GM12875 (cell line): ENCODE data around the gene MRGPRF.

Experiments
- H3K4me3 ChIP-seq: one replicate; pipeline ENCODE4 v1.5.1; 2011; ENCODE audit warnings: low read depth, low read length, control low read depth
- CTCF ChIP-seq: IDR thresholded peaks from 2 replicates; pipeline ENCODE4 v1.5.1; 2011; ENCODE audit warnings: low read depth, mild to moderate bottlenecking, control low read depth, inconsistent platforms, low read length, moderate library complexity, borderline replicate concordance; ENCODE audit not compliant: insufficient read depth

The MRGPRF gene

DNA sequence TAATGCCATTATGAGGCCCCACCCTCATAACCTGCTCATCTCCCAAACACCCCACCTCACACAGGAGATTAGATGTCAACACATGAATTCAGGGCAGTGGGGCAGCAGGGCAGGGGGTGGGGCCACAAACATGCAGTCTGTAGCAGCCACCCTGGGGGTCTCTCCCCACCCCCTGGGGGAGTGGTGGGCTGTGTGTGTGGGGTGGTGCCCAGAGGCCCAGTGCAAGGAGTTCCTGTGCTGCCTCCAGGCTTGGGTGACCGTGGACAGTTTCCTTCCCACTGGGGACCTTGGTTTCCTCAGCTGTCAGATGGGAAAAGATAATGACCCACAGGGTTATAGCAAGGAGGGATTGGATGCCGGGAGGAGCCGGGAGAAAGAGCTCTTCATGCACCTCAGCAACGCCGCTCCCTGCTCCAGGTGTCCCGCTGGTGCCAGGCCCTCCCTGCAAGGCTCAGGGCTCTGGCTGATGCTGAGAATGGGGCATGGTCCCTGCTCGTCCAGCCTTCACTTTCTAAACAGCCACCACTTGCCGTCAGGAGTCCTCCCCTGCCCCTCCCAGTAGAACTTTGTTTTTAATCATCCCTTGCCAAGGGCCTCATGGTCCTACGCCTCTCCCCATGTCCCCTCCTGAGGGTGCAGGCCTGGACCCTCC is 2.0 kb upstream of the MRGPRF start:
- no peak for TF ChIP-seq CTCF
- no peak overlapping the region for H3K4me3 ChIP-seq

GRCh38 chr11:69014084-69014851 is 1.2 kb upstream of the MRGPRF start:
- TF ChIP-seq CTCF = no peak
- H3K4me3 ChIP-seq = no peak overlapping the region

- no peak for TF ChIP-seq CTCF
- H3K4me3 ChIP-seq = no peak overlapping the region
These were observed 696 bp downstream of the MRGPRF start for GRCh38 chr11:69012092-69013008.

GRCh38 chr11:69011624-69012091 is 1.4 kb downstream of the MRGPRF start:
- no peak overlapping the region for H3K4me3 ChIP-seq
- no peak for TF ChIP-seq CTCF

DNA sequence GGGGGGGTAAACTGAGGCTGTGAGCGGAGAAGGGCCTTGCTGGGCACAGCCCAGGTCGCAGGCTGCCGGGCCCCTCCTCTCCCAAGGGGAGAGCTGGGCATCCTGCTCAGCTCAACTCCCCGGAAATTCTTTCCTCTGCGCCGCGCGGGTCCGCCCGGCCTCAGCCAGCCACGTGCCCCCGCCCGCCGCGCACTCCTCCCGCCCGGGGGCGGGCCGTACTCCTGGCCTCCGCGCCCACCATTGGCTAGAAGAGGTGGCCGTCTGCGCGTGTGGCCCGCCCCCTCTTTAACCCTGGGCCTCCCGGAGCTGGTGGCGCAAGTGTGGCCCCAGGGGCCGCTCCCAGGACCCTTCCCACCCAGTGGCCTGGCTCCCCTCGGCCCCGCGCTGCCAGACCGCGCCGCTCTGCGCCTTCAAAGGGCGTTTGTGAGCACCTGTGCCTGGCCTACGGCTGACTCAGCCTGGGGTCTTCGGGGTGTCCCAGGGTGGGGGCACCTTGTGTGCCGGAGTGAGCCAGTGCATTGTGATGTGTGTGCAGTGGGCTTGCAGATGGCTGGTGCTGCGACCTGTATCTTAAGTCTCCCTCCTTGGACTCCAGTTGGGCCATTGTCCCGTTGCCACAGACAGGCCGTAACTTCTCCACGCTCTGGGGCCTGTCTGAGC is 2.0 kb downstream of the MRGPRF start:
- TF ChIP-seq CTCF = no peak
- no peak overlapping the region for H3K4me3 ChIP-seq

DNA sequence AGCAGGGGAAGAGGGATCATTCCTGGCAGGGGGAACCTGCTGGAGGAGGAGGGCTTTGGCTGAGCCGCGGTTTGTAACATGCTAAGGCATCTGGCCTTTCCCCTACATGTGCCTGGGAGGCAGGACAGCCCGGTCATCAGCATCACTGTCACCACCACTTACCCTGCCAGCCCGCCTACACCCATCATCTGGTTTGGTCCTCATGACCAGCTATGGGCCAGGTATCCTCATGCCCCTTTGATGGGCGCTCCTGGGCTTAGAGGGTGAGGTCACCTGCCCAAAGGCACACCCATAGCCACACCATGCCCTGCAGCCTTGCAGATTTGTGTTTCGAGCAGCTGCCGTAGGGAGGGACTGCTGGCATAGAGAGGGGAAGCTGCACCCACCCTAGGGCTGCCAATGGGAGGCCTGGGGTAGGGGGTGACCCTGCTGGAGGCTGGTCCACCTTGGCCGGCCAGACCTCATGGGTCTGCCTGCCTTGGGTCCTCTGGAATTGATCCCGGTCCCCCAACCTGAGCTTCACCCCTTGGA is 2.6 kb downstream of the MRGPRF start:
- no peak for TF ChIP-seq CTCF
- H3K4me3 ChIP-seq = no peak overlapping the region
